KMS-11 (cell line): Measurements from ENCODE around the gene RIPOR1.

Experiments used
- H2AFZ ChIP-seq: fragments of 200-600 bp; sonication (generic); 2 replicates; pipeline ENCODE4 v1.6.1; 2016; ENCODE audit warnings: antibody characterized with exemption, mixed run types, low read depth
- H3K27ac ChIP-seq: fragments of 200-600 bp; sonication (generic); 2 replicates; pipeline ENCODE4 v1.6.1; 2016; ENCODE audit warnings: mild to moderate bottlenecking, mixed run types
- H3K27me3 ChIP-seq: fragments of 200-600 bp; sonication (generic); 2 replicates; pipeline ENCODE4 v1.6.1; 2017; ENCODE audit warnings: mild to moderate bottlenecking, low read depth, mixed run types, moderate library complexity; ENCODE audit not compliant: insufficient read depth
- H3K36me3 ChIP-seq: fragments of 200-600 bp; sonication (generic); 2 replicates; pipeline ENCODE4 v1.6.1; 2017; ENCODE audit warnings: mild to moderate bottlenecking, mixed run types; ENCODE audit not compliant: insufficient read depth
- H3K4me1 ChIP-seq: fragments of 200-600 bp; sonication (generic); 2 replicates; pipeline ENCODE4 v1.6.1; 2016; ENCODE audit warnings: mild to moderate bottlenecking, low read depth, mixed run types; ENCODE audit not compliant: poor library complexity, severe bottlenecking
- H3K4me2 ChIP-seq: fragments of 200-600 bp; sonication (generic); 2 replicates; pipeline ENCODE4 v1.7.0; 2016; ENCODE audit warnings: mild to moderate bottlenecking, mixed run types
- H3K4me3 ChIP-seq: fragments of 200-600 bp; sonication (generic); IDR thresholded peaks from 2 replicates; pipeline ENCODE4 v1.6.1; 2017; ENCODE audit warnings: low read depth, low read length, mixed read lengths; ENCODE audit not compliant: insufficient read depth
- H3K79me2 ChIP-seq: fragments of 200-600 bp; sonication (generic); 2 replicates; pipeline ENCODE4 v1.6.1; 2016; ENCODE audit warnings: low read depth, mixed run types; ENCODE audit not compliant: insufficient read depth
- H3K9ac ChIP-seq: fragments of 200-600 bp; sonication (generic); 2 replicates; pipeline ENCODE4 v1.6.1; 2016; ENCODE audit warnings: mild to moderate bottlenecking, mixed run types
- H4K20me1 ChIP-seq: fragments of 200-600 bp; sonication (generic); 2 replicates; pipeline ENCODE4 v1.6.1; 2016; ENCODE audit warnings: mild to moderate bottlenecking, mixed run types; ENCODE audit not compliant: insufficient read depth
- TF ChIP-seq, protein P1 (sequence below): fragments of 200-600 bp; sonication (generic); conservative IDR thresholded peaks from 2 replicates; pipeline ENCODE4 v1.6.1; 2017; ENCODE audit warnings: low read depth, mild to moderate bottlenecking, antibody characterized with exemption, low read length, moderate library complexity, mixed read lengths

Gene RIPOR1, protein sequence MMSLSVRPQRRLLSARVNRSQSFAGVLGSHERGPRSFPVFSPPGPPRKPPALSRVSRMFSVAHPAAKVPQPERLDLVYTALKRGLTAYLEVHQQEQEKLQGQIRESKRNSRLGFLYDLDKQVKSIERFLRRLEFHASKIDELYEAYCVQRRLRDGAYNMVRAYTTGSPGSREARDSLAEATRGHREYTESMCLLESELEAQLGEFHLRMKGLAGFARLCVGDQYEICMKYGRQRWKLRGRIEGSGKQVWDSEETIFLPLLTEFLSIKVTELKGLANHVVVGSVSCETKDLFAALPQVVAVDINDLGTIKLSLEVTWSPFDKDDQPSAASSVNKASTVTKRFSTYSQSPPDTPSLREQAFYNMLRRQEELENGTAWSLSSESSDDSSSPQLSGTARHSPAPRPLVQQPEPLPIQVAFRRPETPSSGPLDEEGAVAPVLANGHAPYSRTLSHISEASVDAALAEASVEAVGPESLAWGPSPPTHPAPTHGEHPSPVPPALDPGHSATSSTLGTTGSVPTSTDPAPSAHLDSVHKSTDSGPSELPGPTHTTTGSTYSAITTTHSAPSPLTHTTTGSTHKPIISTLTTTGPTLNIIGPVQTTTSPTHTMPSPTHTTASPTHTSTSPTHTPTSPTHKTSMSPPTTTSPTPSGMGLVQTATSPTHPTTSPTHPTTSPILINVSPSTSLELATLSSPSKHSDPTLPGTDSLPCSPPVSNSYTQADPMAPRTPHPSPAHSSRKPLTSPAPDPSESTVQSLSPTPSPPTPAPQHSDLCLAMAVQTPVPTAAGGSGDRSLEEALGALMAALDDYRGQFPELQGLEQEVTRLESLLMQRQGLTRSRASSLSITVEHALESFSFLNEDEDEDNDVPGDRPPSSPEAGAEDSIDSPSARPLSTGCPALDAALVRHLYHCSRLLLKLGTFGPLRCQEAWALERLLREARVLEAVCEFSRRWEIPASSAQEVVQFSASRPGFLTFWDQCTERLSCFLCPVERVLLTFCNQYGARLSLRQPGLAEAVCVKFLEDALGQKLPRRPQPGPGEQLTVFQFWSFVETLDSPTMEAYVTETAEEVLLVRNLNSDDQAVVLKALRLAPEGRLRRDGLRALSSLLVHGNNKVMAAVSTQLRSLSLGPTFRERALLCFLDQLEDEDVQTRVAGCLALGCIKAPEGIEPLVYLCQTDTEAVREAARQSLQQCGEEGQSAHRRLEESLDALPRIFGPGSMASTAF

DNA sequence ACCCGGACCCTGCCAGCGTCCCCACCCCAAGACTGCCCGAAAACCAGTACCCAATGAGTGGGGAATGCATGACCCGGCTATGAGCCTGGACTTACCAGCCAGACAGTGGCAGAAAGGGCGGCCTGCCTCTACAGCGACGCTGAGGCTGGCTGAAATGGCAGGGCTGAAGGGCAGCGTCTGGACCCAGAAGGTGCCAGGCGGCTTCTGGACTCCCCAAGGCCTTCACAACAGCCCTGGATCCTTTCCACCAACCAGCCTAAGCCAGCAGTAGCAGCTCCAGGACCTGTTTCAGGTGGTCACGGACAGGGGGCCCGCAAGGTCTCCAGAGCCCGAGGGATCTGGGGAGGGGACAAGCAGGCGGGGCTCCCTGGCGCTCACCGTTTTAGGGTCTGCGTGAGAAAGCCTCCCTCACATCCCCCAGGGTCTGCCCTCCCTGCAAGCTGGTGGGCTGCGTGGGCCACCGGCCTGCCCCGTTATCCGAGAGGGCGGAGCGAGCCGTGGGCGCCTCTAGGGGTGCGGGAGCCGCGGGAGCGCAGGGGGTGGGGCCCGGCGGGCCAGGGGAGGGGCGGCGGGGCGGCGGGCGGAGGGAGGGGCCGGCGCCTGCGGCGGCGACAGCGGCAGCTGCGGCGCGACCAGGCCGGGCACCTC is at the start of gene RIPOR1:
TSS of gene RIPOR1 (plus strand) at position 608 of the 648 bp plus-strand sequence. CDS start 9,618 bp downstream, outside the sequence.
- Histone ChIP-seq H3K27ac (no peak within 1 kb of the TSS), H3K4me2 (peak within 1 kb of the TSS; percentile 97), H3K27me3 (no peaks in the 10 kb centered on the region), H3K79me2 (no peaks in the 10 kb centered on the region), H3K4me3 (no peak within 1 kb of the TSS), H4K20me1 (no peaks in the 10 kb centered on the region), H3K4me1 (peaks cover 13% of the 10 kb centered on the region), H3K9ac (peak within 1 kb of the TSS; percentile 52; the same call in 1 of the 2 replicates), H2AFZ (peak within 1 kb of the TSS; percentile 85), H3K36me3 (no peaks in the 10 kb centered on the region)
- TF ChIP-seq, protein P1, sequence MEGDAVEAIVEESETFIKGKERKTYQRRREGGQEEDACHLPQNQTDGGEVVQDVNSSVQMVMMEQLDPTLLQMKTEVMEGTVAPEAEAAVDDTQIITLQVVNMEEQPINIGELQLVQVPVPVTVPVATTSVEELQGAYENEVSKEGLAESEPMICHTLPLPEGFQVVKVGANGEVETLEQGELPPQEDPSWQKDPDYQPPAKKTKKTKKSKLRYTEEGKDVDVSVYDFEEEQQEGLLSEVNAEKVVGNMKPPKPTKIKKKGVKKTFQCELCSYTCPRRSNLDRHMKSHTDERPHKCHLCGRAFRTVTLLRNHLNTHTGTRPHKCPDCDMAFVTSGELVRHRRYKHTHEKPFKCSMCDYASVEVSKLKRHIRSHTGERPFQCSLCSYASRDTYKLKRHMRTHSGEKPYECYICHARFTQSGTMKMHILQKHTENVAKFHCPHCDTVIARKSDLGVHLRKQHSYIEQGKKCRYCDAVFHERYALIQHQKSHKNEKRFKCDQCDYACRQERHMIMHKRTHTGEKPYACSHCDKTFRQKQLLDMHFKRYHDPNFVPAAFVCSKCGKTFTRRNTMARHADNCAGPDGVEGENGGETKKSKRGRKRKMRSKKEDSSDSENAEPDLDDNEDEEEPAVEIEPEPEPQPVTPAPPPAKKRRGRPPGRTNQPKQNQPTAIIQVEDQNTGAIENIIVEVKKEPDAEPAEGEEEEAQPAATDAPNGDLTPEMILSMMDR = no peak

DNA sequence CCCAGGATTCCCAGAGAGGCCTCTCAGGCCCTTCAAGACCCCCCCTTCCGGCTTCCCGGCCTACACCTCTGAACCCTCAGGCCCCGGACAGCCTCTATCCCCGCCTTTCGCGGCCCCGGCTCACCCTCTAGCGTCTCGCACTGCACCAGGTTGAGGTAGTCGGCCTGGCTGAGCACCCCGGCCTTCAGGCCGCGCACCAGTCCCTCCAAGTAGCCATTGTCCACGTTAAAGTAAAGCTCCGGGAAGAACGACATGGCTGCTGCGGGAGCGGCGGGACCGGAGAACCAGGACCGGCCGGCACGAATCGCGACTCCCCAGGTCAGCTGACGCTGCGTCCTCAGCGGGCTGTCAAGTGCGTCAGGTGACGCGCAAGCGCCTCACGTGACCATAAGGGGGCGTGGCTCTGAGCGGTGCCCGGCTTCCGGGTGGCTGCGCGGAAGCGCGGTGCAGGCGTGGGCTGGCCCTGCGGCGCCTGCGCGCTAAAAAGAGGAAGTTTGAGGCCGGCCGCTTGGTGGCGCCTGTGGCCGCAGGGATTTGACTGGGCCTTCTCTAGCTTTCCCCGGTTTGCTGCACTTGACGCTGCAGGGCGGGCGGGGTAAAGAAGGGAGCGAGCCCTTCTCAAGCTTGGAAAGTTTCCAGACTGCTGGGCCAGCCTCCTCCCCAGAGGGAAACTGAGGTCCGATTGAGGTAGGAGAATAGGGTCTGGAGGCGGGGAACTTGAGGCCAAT is 47.6 kb upstream of the RIPOR1 start, which contains the start of gene ATP6V0D1:
TSS of gene ATP6V0D1 (minus strand) at position 325 of the 728 bp plus-strand sequence. CDS start at position 254, 71 bp downstream.
- TF ChIP-seq, protein P1 = peak; percentile 72
- H3K27ac ChIP-seq = peak within 1 kb of the TSS; percentile 47
- H3K79me2 ChIP-seq = peaks cover 44% of the 10 kb centered on the region

DNA sequence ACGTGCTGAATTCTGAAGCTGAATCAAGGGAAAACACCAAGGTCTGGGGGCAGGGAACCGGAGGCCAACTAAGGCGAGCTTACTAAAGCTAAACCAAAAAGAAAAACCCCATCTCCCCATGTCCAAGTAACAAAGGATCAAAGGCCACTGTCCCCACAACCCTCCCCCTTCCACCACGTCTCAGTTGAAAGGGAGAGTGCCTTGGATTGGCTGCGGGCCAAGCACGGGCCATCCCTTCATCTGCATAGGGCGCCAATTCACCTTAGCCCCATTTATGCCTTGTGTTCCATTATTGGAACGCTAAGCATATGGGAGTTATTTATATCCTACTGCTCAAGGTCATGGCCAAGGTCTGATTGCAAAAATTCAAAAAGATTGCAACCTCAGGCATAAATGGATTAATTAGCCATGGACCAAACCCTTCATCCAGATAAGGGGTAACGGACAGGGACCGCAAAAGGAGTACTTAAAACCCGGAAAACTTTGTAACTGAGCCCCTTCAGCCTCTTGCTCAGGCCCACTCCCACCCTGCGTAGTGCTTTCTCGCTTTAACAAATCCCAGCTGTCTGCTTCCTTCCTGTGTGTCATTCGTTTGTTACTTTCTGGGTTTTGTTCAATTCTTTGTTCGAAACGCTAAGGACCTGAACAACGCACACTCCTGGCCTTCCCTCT is 46.9 kb upstream of the RIPOR1 start:
- Histone ChIP-seq H3K9ac (peak overlapping the region; percentile 65), H3K79me2 (peaks cover 44% of the 10 kb centered on the region), H2AFZ (peak overlapping the region; percentile 70; the same call in 1 of the 2 replicates), H4K20me1 (no peaks in the 10 kb centered on the region), H3K4me3 (no peak overlapping the region), H3K27me3 (no peaks in the 10 kb centered on the region), H3K4me1 (peaks cover 14% of the 10 kb centered on the region), H3K27ac (peak overlapping the region; percentile 47), H3K36me3 (no peaks in the 10 kb centered on the region), H3K4me2 (peak overlapping the region; percentile 94)
- TF ChIP-seq, protein P1 = 0 out of 2 replicates have a peak, but pooled peaks have one; percentile 14

More for the DNA sequence above, 47.6 kb upstream of the RIPOR1 start, which contains the start of gene ATP6V0D1:
- no peaks in the 10 kb centered on the region for H3K27me3 ChIP-seq
- peak within 1 kb of the TSS; percentile 65 for H3K9ac ChIP-seq
- H3K36me3 ChIP-seq = no peaks in the 10 kb centered on the region
- H2AFZ ChIP-seq = peak within 1 kb of the TSS; percentile 70; the same call in 1 of the 2 replicates
- H3K4me3 ChIP-seq = no peak within 1 kb of the TSS
- peaks cover 14% of the 10 kb centered on the region for H3K4me1 ChIP-seq
- H4K20me1 ChIP-seq = no peaks in the 10 kb centered on the region
- H3K4me2 ChIP-seq = peak within 1 kb of the TSS; percentile 94
